HepG2 (cell line): ENCODE results near the gene POMT1. TPM values are rescaled to one million over a fixed set of nuclear protein-coding genes. Genes with fewer than 3 reads are reported as not detected.

Experiments
- CEBPB ChIP-seq: IDR thresholded peaks from 2 replicates; pipeline ENCODE4 v1.6.1; 2011; ENCODE audit warnings: low read depth, low read length, improper control_type of control experiment, borderline replicate concordance
- DNMT3B ChIP-seq: conservative IDR thresholded peaks from 2 replicates; pipeline ENCODE4 v1.6.1; 2016; ENCODE audit warnings: missing biosample characterization, control low read depth
- EED ChIP-seq: sonication (generic); formaldehyde crosslinking; IDR thresholded peaks from 2 replicates; pipeline ENCODE4 v1.5.0; 2020; ENCODE audit warnings: mild to moderate bottlenecking, missing genetic modification reagents
- EHMT2 ChIP-seq: fragments of 200-600 bp; sonication (generic); IDR thresholded peaks from 2 replicates; pipeline ENCODE4 v1.7.0; 2017; ENCODE audit warnings: antibody characterized with exemption, low read depth, low read length, borderline replicate concordance
- ELF1 ChIP-seq: sonication (generic); formaldehyde crosslinking; IDR thresholded peaks from 2 replicates; pipeline ENCODE4 v1.4.0; 2020; ENCODE audit warnings: missing genetic modification reagents
- FLYWCH1 ChIP-seq: sonication (generic); formaldehyde crosslinking; IDR thresholded peaks from 2 replicates; pipeline ENCODE4 v1.8.1; 2023; ENCODE audit warnings: mild to moderate bottlenecking, missing genetic modification reagents
- FOXO1 ChIP-seq: sonication (generic); formaldehyde crosslinking; IDR thresholded peaks from 2 replicates; pipeline ENCODE4 v1.4.0; 2020; ENCODE audit warnings: missing genetic modification reagents
- NFE2L2 ChIP-seq: fragments of 150-350 bp; IDR thresholded peaks from 2 replicates; pipeline ENCODE4 v1.6.1; 2014; ENCODE audit warnings: low read length
- NFYC ChIP-seq: IDR thresholded peaks from 2 replicates; pipeline ENCODE4 v1.6.1; 2016; ENCODE audit warnings: missing genetic modification reagents, missing compliant biosample characterization
- NR3C1 ChIP-seq: sonication (generic); formaldehyde crosslinking; IDR thresholded peaks from 2 replicates; pipeline ENCODE4 v1.4.0; 2020; ENCODE audit warnings: missing genetic modification reagents
- TAF1 ChIP-seq: sonication (generic); formaldehyde crosslinking; IDR thresholded peaks from 2 replicates; pipeline ENCODE4 v1.4.0; 2020; ENCODE audit warnings: missing genetic modification reagents
- TEAD3 ChIP-seq: optimal IDR thresholded peaks from 2 replicates; pipeline ENCODE3; 2016; ENCODE audit warnings: borderline replicate concordance
- YY1 ChIP-seq: IDR thresholded peaks from 2 replicates; pipeline ENCODE4 v1.6.1; 2011; ENCODE audit warnings: low read length, low read depth, moderate library complexity, mild to moderate bottlenecking; ENCODE audit not compliant: insufficient read depth, insufficient replicate concordance
- ZFP36L1 ChIP-seq: sonication (generic); formaldehyde crosslinking; IDR thresholded peaks from 2 replicates; pipeline ENCODE4 v1.8.0; 2022; ENCODE audit warnings: mild to moderate bottlenecking, missing genetic modification reagents, moderate library complexity
- ZNF24 ChIP-seq: fragments of 450-650 bp; IDR thresholded peaks from 2 replicates; pipeline ENCODE4 v1.6.1; 2017; ENCODE audit warnings: antibody characterized with exemption, mild to moderate bottlenecking
- ZNF564 ChIP-seq: sonication (generic); formaldehyde crosslinking; IDR thresholded peaks from 2 replicates; pipeline ENCODE4 v1.8.1; 2023; ENCODE audit warnings: mild to moderate bottlenecking, missing genetic modification reagents
- ZNF703 ChIP-seq: sonication (generic); formaldehyde crosslinking; IDR thresholded peaks from 2 replicates; pipeline ENCODE4 v1.5.1; 2020; ENCODE audit warnings: missing genetic modification reagents, mild to moderate bottlenecking, moderate library complexity, borderline replicate concordance
- polyA plus RNA-seq, 8 experiments: library from polyadenylated mRNA; depleted of rRNA in 3 of 8; stranded (reverse) in 7 of 8; unstranded in 1 of 8; fragments of >200 nt; fragmentation: Illumina TruSeq in 4 of 8; extraction: Trizol in 4 of 8; gene quantifications; 2 replicates each; pipeline versions ENCODE4 v1.2.1 to v1.2.3, GENCODE V29; 2011 to 2016; ENCODE audit warnings: low read depth in 4 of 8, missing spikeins in 1 of 8, mixed read lengths in 1 of 8; ENCODE audit not compliant: insufficient read depth in 1 of 8
- total RNA-seq, 5 experiments: library from RNA; depleted of rRNA; stranded (reverse); fragments of >200 nt; fragmentation: Illumina TruSeq; extraction: Trizol; gene quantifications; 2 replicates each; pipeline ENCODE4 v1.2.3, GENCODE V29; 2016; ENCODE audit warnings: low read depth in 1 of 5
- TF ChIP-seq, protein P1 (sequence below): sonication (generic); formaldehyde crosslinking; IDR thresholded peaks from 2 replicates; pipeline ENCODE4 v1.5.1; 2020; ENCODE audit warnings: missing genetic modification reagents, mild to moderate bottlenecking, borderline replicate concordance
- TF ChIP-seq, protein P2 (sequence below): sonication (generic); formaldehyde crosslinking; IDR thresholded peaks from 2 replicates; pipeline ENCODE4 v1.4.0; 2020; ENCODE audit warnings: missing genetic modification reagents, mild to moderate bottlenecking, borderline replicate concordance
- TF ChIP-seq, protein P3 (sequence below): sonication (generic); formaldehyde crosslinking; IDR thresholded peaks from 2 replicates; pipeline ENCODE4 v1.9.0; 2021; ENCODE audit warnings: missing genetic modification reagents, borderline replicate concordance
- TF ChIP-seq, protein P4 (sequence below): IDR thresholded peaks from 2 replicates; pipeline ENCODE4 v1.6.1; 2016; ENCODE audit warnings: missing compliant biosample characterization, missing genetic modification reagents, borderline replicate concordance
- TF ChIP-seq, protein P5 (sequence below): sonication (generic); formaldehyde crosslinking; IDR thresholded peaks from 2 replicates; pipeline ENCODE4 v1.4.0; 2020; ENCODE audit warnings: mild to moderate bottlenecking, missing genetic modification reagents

The POMT1 gene
- total and polyA plus RNA-seq, 2 of the 13 experiments (the other 11 are each of a cell fraction or from before 2014, with no cell fraction given) = 21.6 to 22.7 TPM

DNA sequence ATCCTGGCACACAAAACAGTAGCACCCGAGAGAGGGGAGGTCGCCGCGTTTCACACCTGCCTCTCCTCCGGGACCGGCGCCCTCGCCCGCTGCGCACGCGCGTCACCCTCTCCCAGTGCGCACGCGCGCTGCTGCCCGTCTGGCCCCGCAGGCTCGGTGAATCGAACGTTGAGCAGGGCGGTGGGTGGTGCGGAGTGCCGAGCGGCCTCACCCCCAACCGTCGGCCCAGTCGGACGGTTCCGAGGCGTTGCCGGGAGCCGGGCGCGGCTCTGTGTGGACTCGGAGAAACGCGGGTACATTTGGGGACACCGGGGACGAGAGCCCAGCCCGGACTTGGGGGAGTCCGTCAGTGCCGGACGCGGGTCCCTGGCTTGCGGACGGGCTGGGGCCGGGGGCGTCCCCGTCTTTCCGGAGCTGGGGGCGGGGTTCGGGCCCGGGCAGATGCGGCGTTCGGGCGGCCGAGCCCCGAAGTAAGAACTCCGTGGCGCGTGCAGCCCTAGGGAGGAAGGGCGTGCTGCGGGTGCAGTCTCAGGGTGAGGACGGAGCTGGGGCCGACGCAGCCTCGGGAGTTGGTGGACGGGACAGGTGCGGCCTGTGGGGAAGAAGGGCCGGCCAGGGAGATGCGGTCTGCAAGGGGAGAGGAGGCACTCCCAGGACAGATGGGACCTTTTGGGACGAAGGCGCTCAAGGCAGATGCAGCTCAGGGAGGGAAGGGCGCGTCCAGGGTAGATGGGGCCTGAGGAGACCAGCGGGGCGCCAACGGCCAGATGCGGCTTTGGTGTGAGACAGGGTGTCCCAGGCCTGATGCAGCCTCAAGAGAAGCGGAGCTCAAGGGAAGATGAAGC, at the start of gene POMT1 (continued):
- no peak for TF ChIP-seq DNMT3B
- peak; percentile 24; the same call in 1 of the 2 replicates for TF ChIP-seq ELF1
- TF ChIP-seq, protein P1, sequence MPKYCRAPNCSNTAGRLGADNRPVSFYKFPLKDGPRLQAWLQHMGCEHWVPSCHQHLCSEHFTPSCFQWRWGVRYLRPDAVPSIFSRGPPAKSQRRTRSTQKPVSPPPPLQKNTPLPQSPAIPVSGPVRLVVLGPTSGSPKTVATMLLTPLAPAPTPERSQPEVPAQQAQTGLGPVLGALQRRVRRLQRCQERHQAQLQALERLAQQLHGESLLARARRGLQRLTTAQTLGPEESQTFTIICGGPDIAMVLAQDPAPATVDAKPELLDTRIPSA (CRISPR knock-in tag) = 0 out of 2 replicates have a peak, but pooled peaks have one; percentile 39
- TF ChIP-seq YY1 = peak; percentile 76
- peak; percentile 66 for TF ChIP-seq FOXO1 (CRISPR knock-in tag)
- TF ChIP-seq, protein P2, sequence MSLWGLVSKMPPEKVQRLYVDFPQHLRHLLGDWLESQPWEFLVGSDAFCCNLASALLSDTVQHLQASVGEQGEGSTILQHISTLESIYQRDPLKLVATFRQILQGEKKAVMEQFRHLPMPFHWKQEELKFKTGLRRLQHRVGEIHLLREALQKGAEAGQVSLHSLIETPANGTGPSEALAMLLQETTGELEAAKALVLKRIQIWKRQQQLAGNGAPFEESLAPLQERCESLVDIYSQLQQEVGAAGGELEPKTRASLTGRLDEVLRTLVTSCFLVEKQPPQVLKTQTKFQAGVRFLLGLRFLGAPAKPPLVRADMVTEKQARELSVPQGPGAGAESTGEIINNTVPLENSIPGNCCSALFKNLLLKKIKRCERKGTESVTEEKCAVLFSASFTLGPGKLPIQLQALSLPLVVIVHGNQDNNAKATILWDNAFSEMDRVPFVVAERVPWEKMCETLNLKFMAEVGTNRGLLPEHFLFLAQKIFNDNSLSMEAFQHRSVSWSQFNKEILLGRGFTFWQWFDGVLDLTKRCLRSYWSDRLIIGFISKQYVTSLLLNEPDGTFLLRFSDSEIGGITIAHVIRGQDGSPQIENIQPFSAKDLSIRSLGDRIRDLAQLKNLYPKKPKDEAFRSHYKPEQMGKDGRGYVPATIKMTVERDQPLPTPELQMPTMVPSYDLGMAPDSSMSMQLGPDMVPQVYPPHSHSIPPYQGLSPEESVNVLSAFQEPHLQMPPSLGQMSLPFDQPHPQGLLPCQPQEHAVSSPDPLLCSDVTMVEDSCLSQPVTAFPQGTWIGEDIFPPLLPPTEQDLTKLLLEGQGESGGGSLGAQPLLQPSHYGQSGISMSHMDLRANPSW (CRISPR knock-in tag) = no peak
- no peak for TF ChIP-seq ZNF24
- TF ChIP-seq, protein P3, sequence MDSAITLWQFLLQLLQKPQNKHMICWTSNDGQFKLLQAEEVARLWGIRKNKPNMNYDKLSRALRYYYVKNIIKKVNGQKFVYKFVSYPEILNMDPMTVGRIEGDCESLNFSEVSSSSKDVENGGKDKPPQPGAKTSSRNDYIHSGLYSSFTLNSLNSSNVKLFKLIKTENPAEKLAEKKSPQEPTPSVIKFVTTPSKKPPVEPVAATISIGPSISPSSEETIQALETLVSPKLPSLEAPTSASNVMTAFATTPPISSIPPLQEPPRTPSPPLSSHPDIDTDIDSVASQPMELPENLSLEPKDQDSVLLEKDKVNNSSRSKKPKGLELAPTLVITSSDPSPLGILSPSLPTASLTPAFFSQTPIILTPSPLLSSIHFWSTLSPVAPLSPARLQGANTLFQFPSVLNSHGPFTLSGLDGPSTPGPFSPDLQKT (CRISPR knock-in tag) = no peak
- no peak for TF ChIP-seq CEBPB
- TF ChIP-seq, protein P4, sequence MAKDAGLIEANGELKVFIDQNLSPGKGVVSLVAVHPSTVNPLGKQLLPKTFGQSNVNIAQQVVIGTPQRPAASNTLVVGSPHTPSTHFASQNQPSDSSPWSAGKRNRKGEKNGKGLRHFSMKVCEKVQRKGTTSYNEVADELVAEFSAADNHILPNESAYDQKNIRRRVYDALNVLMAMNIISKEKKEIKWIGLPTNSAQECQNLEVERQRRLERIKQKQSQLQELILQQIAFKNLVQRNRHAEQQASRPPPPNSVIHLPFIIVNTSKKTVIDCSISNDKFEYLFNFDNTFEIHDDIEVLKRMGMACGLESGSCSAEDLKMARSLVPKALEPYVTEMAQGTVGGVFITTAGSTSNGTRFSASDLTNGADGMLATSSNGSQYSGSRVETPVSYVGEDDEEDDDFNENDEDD (CRISPR knock-in tag) = peak; percentile 76; the same call in 1 of the 2 replicates
- TF ChIP-seq ZNF703 (CRISPR knock-in tag) = no peak
- no peak for TF ChIP-seq EHMT2
- 0 out of 2 replicates have a peak, but pooled peaks have one; percentile 18 for TF ChIP-seq NFYC (CRISPR knock-in tag)
- peak; percentile 90 for TF ChIP-seq ZFP36L1 (CRISPR knock-in tag)
- peak; percentile 79 for TF ChIP-seq TAF1 (CRISPR knock-in tag)
- TF ChIP-seq ZNF564 (CRISPR knock-in tag) = no peak
- no peak for TF ChIP-seq NR3C1 (CRISPR knock-in tag)
- TF ChIP-seq NFE2L2 = no peak
- TF ChIP-seq, protein P5, sequence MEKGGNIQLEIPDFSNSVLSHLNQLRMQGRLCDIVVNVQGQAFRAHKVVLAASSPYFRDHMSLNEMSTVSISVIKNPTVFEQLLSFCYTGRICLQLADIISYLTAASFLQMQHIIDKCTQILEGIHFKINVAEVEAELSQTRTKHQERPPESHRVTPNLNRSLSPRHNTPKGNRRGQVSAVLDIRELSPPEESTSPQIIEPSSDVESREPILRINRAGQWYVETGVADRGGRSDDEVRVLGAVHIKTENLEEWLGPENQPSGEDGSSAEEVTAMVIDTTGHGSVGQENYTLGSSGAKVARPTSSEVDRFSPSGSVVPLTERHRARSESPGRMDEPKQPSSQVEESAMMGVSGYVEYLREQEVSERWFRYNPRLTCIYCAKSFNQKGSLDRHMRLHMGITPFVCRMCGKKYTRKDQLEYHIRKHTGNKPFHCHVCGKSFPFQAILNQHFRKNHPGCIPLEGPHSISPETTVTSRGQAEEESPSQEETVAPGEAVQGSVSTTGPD (CRISPR knock-in tag) = no peak
- TF ChIP-seq EED (CRISPR knock-in tag) = no peak; the same call in 1 of the 2 replicates
- TF ChIP-seq FLYWCH1 (CRISPR knock-in tag) = no peak
- TF ChIP-seq TEAD3 (CRISPR knock-in tag) = peak; percentile 47
